Endothelial cell of umbilical vein (primary cell): ENCODE results near the gene MACROH2A2.

Experiments used
- CTCF ChIP-seq, 2 donors: IDR thresholded peaks; 1 replicate in 1 of 2; 2 replicates in 1 of 2; pipeline ENCODE4 v1.5.1; 2011; ENCODE audit warnings: low read length in 2 of 2, mild to moderate bottlenecking in 2 of 2, moderate library complexity in 2 of 2, control low read depth in 1 of 2, inconsistent platforms in 1 of 2, low read depth in 1 of 2; ENCODE audit not compliant: insufficient read depth in 1 of 2; ENCODE audit errors: extremely low read depth in 1 of 2
- EZH2 ChIP-seq: IDR thresholded peaks from 2 replicates; pipeline ENCODE4 v1.6.1; 2012; ENCODE audit warnings: borderline replicate concordance, low read depth, mild to moderate bottlenecking, moderate library complexity, low read length, inconsistent platforms; ENCODE audit not compliant: severe bottlenecking
- JUN ChIP-seq: IDR thresholded peaks from 2 replicates; pipeline ENCODE4 v1.6.1; 2011; ENCODE audit warnings: borderline replicate concordance, low read depth; ENCODE audit not compliant: insufficient read length, insufficient read depth
- POLR2A ChIP-seq: IDR thresholded peaks from 2 replicates; pipeline ENCODE4 v1.6.1; 2012; ENCODE audit warnings: low read depth, mild to moderate bottlenecking, control low read depth, low read length

- TF ChIP-seq CTCF (IDR thresholded peaks at IDR 0.05; ENCODE audit: extremely low read depth in 1 of 2, insufficient read depth in 1 of 2, low read depth in 1 of 2, low read length in 2 of 2): no peak
- TF ChIP-seq EZH2: no peak
- TF ChIP-seq JUN: no peak
- no peak for TF ChIP-seq POLR2A
Observed at GRCh38 chr10:70093335-70093944, 40.8 kb downstream of the MACROH2A2 start.
